ENCODE results near the gene ATP6V0A1. TPM values are rescaled to one million over a fixed set of nuclear protein-coding genes. Genes with fewer than 3 reads are reported as not detected.

ATP6V0A1 gene
- total and polyA plus RNA-seq, 2 donors (not counting 3 experiments of a cell fraction or from before 2014, with no cell fraction given): 37.3 to 49.2 TPM

DNA sequence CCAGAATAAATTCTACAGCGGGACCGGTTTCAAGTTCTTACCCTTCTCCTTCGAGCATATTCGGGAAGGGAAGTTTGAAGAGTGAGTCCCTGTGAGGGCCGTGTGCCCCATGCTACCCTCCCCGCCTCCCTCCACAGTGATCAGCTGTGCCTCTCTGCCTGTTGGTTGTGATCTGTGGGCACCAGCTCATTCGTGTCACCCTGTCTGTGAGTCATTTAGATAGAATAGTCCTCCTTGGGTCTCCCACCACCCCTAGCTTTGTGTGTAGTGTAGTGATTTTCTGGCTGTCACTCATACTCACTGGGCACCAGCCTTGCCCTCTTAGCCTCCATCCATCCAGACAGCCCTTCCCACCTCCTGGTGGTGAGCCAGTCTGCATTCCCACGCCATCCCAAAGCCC, 62.4 kb downstream of the ATP6V0A1 start:
- H3K9me1 ChIP-seq (replicated peaks; ENCODE audit: control insufficient read depth, extremely low read depth, insufficient read depth, low read length): no peaks in the 10 kb centered on the region
- no peak overlapping the region for H3K4me3 ChIP-seq (replicated peaks in 1 of 3; ENCODE audit: insufficient read depth in 1 of 3, low read depth in 1 of 3, low read length in 3 of 3)
- H2AFZ ChIP-seq (ENCODE audit: low read depth, low read length): no peak overlapping the region
- H3K79me2 ChIP-seq (ENCODE audit: control insufficient read depth, insufficient read depth, low read length): no peaks in the 10 kb centered on the region
- intact Hi-C loops (cut with micrococcal nuclease): loop anchor here (10.0 kb wide), 2 partner anchors 386 to 496 kb away; partner anchors contain the start of gene NKIRAS2
- no peaks in the 10 kb centered on the region for H4K20me1 ChIP-seq (replicated peaks; ENCODE audit: control insufficient read depth, extremely low read depth, insufficient read depth, low read length)
- POLR2A ChIA-PET: interaction anchor here (1.7 to 4.5 kb wide), 3 partner anchors 98 to 209 kb away, joined by 5 to 38 read pairs (median 17); partner anchors contain the start of gene CAVIN1
- BruUV-seq (replicated peaks): no TSS peak
- H3K27ac ChIP-seq (ENCODE audit: insufficient read depth, low read depth, low read length): peak overlapping the region; percentile 100
- DNase-seq (ENCODE audit: low read depth, low spot score): peak; percentile 39
- peak overlapping the region; percentile 97 for H3K9ac ChIP-seq (replicated peaks; ENCODE audit: extremely low read depth, insufficient read depth, low read length)
- H3K9me3 ChIP-seq (replicated peaks; ENCODE audit: control insufficient read depth, insufficient read depth, low read length): no peaks in the 10 kb centered on the region
- no peaks in the 10 kb centered on the region for H3K36me3 ChIP-seq (ENCODE audit: control insufficient read depth in 2 of 2, extremely low read depth in 1 of 2, insufficient read depth in 2 of 2, low read length in 2 of 2)
- peak overlapping the region; percentile 48 for H3K4me2 ChIP-seq (ENCODE audit: insufficient read depth, low read length)
- CTCF ChIA-PET: interaction anchor here (1.1 to 5.4 kb wide), 7 partner anchors 27 to 299 kb away, joined by 3 to 190 read pairs (median 9); partner anchors contain the start of gene STAT3
- H3K4me1 ChIP-seq (ENCODE audit: control insufficient read depth, extremely low read depth, insufficient read depth, low read length): peaks cover 59% of the 10 kb centered on the region
- dilution Hi-C loops (cut with MboI; ENCODE audit: extremely low pct_ligation_motif_present, low sequenced_read_pairs): loop anchor here (25.0 kb wide), 1 partner anchor 184 kb away; no protein-coding TSS in a partner anchor
- TF ChIP-seq FOS (IDR thresholded peaks at IDR 0.05; ENCODE audit: borderline replicate concordance, insufficient read depth, low read length) (no peak), CTCF (IDR thresholded peaks at IDR 0.05; ENCODE audit: extremely low read depth in 1 of 2, insufficient read depth in 1 of 2, low read depth in 1 of 2, low read length in 2 of 2) (no peak), EZH2 (IDR thresholded peaks at IDR 0.05; ENCODE audit: borderline replicate concordance, low read depth, low read length, severe bottlenecking) (no peak), MYC (IDR thresholded peaks at IDR 0.05; ENCODE audit: low read depth, low read length) (no peak), POLR2AphosphoS5 (IDR thresholded peaks at IDR 0.05; ENCODE audit: insufficient read depth, low read depth, low read length) (no peak), JUN (IDR thresholded peaks at IDR 0.05; ENCODE audit: borderline replicate concordance, insufficient read depth, insufficient read length, low read depth) (no peak), GATA2 (IDR thresholded peaks at IDR 0.05; ENCODE audit: insufficient read depth, insufficient read length, low read depth, low read length) (no peak), POLR2A (IDR thresholded peaks at IDR 0.05; ENCODE audit: low read depth, low read length) (no peak)
- TF ChIP-seq, protein P1, sequence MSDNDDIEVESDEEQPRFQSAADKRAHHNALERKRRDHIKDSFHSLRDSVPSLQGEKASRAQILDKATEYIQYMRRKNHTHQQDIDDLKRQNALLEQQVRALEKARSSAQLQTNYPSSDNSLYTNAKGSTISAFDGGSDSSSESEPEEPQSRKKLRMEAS (IDR thresholded peaks at IDR 0.05; ENCODE audit: insufficient read depth, insufficient read length): no peak
- no peak for FAIRE-seq
- no peaks in the 10 kb centered on the region for H3K27me3 ChIP-seq (ENCODE audit: control insufficient read depth in 2 of 2, insufficient read depth in 2 of 2, low read length in 2 of 2)

Data from endothelial cell of umbilical vein (primary cell).